Subcutaneous adipose tissue (tissue), 4 donors: ENCODE results near the gene ROPN1L. TPM values are rescaled to one million over a fixed set of nuclear protein-coding genes. Genes with fewer than 3 reads are reported as not detected.

Experiments
- total RNA-seq, 4 donors: library from RNA; depleted of rRNA; stranded (reverse); fragments of >200 nt; gene quantifications; one replicate each; pipeline ENCODE4 v1.1.0, GENCODE V29; 2016
- TF ChIP-seq, protein P1 (sequence below): fragments of 450-650 bp; IDR thresholded peaks from one replicate; pipeline ENCODE4 v1.5.1; 2016; ENCODE audit warnings: low read depth, mild to moderate bottlenecking, control low read depth, antibody characterized with exemption, moderate library complexity

The ROPN1L gene
- total RNA-seq, 4 donors from 2014 or later: 1.1 TPM; not detected in 3

DNA sequence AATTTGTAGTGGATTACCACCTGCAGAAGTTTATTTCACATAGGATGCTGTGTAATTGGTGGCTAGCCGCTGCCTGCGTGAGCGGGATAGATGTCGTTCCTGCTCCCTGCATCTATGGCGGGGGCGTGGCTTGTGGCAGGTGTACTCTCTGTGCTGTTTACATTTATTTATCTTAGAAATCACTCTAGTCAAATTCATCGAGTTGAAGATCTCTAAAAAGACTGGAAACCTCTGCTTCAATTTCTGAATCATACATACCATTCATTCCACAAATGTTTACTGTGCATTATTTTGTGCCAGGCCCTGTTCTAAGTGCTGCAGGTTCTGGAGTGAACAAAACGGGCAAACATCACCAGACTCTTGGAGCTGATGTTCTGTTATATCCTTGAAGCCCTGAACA lies 11.9 kb downstream of the ROPN1L start:
- TF ChIP-seq, protein P1, sequence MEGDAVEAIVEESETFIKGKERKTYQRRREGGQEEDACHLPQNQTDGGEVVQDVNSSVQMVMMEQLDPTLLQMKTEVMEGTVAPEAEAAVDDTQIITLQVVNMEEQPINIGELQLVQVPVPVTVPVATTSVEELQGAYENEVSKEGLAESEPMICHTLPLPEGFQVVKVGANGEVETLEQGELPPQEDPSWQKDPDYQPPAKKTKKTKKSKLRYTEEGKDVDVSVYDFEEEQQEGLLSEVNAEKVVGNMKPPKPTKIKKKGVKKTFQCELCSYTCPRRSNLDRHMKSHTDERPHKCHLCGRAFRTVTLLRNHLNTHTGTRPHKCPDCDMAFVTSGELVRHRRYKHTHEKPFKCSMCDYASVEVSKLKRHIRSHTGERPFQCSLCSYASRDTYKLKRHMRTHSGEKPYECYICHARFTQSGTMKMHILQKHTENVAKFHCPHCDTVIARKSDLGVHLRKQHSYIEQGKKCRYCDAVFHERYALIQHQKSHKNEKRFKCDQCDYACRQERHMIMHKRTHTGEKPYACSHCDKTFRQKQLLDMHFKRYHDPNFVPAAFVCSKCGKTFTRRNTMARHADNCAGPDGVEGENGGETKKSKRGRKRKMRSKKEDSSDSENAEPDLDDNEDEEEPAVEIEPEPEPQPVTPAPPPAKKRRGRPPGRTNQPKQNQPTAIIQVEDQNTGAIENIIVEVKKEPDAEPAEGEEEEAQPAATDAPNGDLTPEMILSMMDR: no peak

- TF ChIP-seq, protein P1: no peak
These were observed 13.1 kb downstream of the ROPN1L start for GRCh38 chr5:10454591-10455276.

- TF ChIP-seq, protein P1: no peak
These were observed 13.6 kb downstream of the ROPN1L start for GRCh38 chr5:10455277-10455670.

GRCh38 chr5:10456583-10457420 lies 15.1 kb downstream of the ROPN1L start:
- TF ChIP-seq, protein P1: no peak

GRCh38 chr5:10457682-10458574 lies 16.2 kb downstream of the ROPN1L start:
- TF ChIP-seq, protein P1: no peak

DNA sequence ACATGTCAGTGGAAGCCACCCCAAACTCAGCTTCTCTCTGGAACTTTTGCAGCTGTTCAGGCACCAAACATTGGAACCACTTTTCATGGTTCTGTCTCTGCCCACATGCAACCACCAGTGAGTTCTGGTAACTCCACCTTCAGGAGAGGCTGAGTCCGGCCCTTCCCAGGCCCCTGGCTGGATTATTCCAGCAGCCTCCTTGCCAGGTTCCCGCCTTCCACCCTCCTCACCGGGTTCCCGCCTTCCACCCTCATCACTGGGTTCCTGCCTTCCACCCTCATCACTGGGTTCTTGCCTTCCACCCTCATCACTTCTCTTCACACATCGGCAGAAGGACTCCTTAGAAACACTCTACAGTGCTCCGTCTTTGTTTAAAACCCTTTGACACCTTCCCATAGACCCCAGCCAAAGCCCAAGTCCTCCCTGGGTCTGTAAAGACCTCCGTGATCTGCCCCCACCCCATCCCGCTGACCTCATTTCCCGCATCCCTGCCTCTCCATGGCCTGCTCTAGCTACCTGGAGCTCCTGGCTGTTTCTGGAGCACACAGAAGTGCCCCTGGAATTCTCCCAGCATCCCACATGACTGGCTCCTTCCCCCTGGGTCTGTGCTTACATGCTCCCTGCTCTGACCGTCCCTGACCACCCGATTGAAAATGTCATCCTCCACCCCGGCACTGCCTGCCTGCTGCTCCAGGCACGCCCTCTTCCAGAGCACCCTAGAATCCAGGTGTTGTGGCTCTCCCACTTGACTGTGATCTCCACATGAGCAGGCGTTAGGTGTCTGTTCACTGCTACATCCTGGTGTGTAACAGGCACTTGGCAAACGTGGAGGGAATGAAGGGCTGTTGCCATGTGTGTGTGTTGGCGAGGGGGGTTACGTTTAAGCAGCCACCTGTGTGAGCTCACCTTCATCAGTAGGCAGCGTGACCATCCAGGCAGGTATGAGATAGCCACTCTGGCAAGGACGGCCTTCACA lies 17.7 kb downstream of the ROPN1L start:
- TF ChIP-seq, protein P1: no peak
